Medulla oblongata (tissue), 1 donor: ENCODE data around the gene RNF125.
A peak's percentile ranks its signal among the peaks of the same experiment; 100 is the strongest.

Experiments used
- DNase-seq: peaks from one replicate; pipeline ENCODE4 v3.0.0-alpha.2; 2015; ENCODE audit errors: extremely low spot score

RNF125 gene

GRCh38 chr18:32091325-32091723, 72.7 kb downstream of the RNF125 start:
- DNase-seq: no peak

GRCh38 chr18:32091724-32092421, 73.2 kb downstream of the RNF125 start, which contains the start of gene RNF138:
Gene RNF138 (plus strand): TSS chr18:32091874. CDS start chr18:32092777, 903 bp downstream.
- peak; percentile 89 for DNase-seq

GRCh38 chr18:32092422-32093101, 73.9 kb downstream of the RNF125 start:
- peak; percentile 99 for DNase-seq

GRCh38 chr18:32093102-32093511, 74.5 kb downstream of the RNF125 start:
- DNase-seq: peak; percentile 85

- no peak for DNase-seq
Observed at GRCh38 chr18:32093523-32093922, 74.9 kb downstream of the RNF125 start.

GRCh38 chr18:32095192-32095899, 76.7 kb downstream of the RNF125 start:
- no peak for DNase-seq

GRCh38 chr18:32095900-32096229, 77.2 kb downstream of the RNF125 start:
- DNase-seq: no peak

GRCh38 chr18:32096946-32097345, 78.3 kb downstream of the RNF125 start:
- no peak for DNase-seq

GRCh38 chr18:32104516-32104915, 85.9 kb downstream of the RNF125 start:
- no peak for DNase-seq

GRCh38 chr18:32110005-32110404, 91.4 kb downstream of the RNF125 start:
- no peak for DNase-seq

GRCh38 chr18:32111706-32112105, 93.1 kb downstream of the RNF125 start:
- DNase-seq: no peak

GRCh38 chr18:32112826-32113225, 94.2 kb downstream of the RNF125 start:
- DNase-seq: no peak

GRCh38 chr18:32114293-32114942, 95.8 kb downstream of the RNF125 start:
- DNase-seq: no peak

- DNase-seq: no peak
Observed at GRCh38 chr18:32122039-32122438, 103.4 kb downstream of the RNF125 start.
